ENCODE results near the gene NBPF3.
"Not testable (repeated sequence)": the region's sequence is repeated elsewhere in the genome, so short reads cannot be mapped to it uniquely, and the experiment has no call there.

Gene NBPF3, protein sequence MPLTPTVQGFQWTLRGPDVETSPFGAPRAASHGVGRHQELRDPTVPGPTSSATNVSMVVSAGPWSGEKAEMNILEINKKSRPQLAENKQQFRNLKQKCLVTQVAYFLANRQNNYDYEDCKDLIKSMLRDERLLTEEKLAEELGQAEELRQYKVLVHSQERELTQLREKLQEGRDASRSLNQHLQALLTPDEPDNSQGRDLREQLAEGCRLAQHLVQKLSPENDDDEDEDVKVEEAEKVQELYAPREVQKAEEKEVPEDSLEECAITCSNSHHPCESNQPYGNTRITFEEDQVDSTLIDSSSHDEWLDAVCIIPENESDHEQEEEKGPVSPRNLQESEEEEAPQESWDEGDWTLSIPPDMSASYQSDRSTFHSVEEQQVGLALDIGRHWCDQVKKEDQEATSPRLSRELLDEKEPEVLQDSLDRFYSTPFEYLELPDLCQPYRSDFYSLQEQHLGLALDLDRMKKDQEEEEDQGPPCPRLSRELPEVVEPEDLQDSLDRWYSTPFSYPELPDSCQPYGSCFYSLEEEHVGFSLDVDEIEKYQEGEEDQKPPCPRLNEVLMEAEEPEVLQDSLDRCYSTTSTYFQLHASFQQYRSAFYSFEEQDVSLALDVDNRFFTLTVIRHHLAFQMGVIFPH

DNA sequence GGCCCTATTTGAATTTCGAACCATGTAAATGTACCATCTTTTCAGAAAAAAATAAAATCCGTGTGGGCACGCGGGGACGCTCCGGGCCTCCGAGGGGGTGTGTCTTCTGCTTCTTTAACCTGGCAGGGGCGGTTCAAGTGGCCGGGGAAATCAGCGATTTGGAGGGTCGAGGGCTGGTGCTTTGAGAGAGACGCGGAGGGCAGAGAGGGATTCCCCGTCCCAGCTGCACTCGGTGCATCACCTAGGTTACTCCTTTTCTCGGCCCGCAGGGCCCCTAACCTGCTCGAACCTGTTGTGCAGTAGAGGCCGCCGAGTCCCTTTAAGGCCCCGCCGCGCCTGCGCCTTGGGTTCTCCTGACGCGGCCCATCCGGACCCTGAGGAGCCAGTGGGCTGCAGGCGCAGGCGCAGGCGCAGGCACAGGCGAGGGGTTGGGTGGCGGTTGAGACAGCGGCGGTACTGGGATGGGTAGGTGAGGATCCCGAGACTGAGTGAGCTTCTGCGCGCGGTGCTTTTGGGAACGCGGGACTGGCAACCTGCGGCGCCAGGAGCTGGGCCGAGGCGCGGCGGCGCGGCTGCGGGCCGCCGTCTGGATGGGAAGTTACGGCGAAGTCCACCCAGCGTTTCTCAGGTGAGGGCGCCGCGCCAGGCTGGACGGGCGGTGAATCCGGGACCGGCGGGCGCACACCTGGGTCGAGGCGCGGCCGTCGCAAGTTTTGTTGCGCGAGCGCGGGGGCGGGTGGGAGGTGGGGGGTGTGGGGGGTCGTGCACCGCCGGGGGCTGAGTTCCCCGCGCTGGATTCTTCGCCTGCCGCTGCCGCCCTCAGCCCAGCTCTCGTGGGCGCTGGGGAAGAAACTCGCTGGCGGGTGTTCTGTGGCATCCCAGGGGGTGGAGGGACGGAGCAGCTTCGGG lies at the start of gene NBPF3:
Gene NBPF3, plus strand, starts transcription at position 417 of the 909 bp plus-strand sequence. CDS start 4,950 bp downstream, outside the sequence.
- DNase-seq (ENCODE audit: low read depth): peak; percentile 64
- peak within 1 kb of the TSS; percentile 85 for H3K4me3 ChIP-seq (ENCODE audit: low read depth, low read length)

DNA sequence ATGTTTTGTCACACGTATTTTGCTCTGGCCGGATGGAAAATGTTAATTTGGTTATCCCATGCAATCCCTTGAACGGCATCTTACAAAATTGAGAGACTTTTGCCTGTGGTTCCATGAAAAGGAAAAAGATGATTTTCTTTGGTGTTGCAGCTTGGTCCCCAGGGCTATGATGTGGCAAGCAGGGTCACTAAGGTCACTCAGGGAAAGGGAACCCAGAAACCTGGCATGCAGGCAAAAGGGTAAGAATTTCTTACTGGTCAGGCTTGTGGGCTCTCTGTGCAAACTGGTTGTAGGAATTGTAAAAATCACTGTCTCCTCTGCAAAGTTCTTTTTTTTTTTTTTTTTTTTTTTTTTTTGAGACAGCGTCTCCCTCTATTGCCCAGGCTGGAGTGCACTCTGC lies 48.4 kb upstream of the NBPF3 start:
- DNase-seq (ENCODE audit: low read depth): no peak
- H3K4me3 ChIP-seq (ENCODE audit: low read depth, low read length): no peak overlapping the region

DNA sequence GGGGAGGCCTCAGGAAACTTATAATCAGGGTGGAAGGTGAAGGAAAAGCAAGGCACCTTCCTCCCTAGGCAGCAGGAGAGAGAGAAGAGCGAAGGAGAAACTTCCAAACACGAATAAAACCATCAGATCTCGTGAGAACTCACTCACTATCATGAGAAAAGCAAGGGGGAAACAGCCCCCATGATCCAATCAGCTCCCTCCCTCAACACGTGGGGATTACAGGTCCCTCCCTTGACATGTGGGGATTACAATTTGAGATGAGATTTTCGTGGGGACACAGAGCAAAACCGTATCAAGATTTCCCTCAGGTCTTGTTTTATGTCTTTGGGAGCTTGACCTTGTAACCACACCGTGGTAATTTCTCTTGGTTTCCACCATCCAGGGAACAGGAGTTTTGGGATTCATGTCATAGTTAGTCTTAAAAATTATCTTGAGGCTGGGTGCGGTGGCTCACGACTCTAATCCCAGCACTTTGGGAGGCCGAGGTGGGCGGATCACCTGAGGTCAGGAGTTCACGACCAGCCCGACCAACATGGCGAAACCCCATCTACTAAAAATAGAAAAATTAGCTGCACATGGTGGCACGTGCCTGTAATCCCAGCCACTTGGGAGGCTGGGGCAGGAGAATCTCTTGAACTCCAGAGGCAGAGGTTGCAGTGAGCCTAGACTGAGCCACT lies 47.2 kb upstream of the NBPF3 start:
- no peak overlapping the region for H3K4me3 ChIP-seq (ENCODE audit: low read depth, low read length)
- DNase-seq (ENCODE audit: low read depth): no peak

DNA sequence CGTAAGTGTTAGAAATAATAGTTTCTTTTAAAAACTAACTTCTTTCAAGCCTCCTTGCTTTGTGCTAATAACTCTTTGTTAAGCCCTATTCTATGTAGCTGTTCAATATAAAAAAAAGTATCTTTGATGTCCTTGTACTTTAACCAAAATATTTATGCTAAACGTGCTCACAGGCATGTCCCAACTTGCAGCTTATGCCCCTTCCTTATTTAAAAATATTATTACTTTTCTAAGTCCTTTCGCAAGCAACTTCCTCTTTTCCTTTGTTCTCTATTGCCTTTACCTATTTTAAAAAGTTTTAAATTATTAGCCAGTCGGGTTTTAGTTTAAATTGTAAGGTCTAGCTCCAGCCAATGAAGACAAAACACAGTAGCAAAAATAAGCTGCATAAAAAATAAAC lies 43.4 kb upstream of the NBPF3 start:
- no peak for DNase-seq (ENCODE audit: low read depth)

DNA sequence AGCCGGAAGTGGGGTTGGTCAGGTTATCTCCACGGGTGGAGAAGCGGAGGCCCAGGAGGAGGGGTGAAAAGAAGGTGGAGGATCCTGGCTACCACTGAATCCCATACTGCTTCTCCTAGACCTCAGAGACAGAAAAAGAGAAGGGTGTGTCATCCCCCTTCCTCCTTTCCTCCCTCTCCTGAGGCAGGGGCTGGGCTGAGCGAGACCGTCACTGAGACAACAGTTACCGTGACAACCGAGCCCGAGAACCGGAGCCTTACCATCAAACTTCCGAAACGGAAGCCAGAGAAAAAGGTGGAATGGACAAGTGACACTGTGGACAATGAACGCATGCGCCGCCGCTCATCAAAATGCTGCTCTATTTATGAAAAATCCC lies 42.1 kb upstream of the NBPF3 start:
- no peak overlapping the region for H3K4me3 ChIP-seq (ENCODE audit: low read depth, low read length)

More for the DNA sequence above, 43.4 kb upstream of the NBPF3 start:
- no peak overlapping the region for H3K4me3 ChIP-seq (ENCODE audit: low read depth, low read length)

DNA sequence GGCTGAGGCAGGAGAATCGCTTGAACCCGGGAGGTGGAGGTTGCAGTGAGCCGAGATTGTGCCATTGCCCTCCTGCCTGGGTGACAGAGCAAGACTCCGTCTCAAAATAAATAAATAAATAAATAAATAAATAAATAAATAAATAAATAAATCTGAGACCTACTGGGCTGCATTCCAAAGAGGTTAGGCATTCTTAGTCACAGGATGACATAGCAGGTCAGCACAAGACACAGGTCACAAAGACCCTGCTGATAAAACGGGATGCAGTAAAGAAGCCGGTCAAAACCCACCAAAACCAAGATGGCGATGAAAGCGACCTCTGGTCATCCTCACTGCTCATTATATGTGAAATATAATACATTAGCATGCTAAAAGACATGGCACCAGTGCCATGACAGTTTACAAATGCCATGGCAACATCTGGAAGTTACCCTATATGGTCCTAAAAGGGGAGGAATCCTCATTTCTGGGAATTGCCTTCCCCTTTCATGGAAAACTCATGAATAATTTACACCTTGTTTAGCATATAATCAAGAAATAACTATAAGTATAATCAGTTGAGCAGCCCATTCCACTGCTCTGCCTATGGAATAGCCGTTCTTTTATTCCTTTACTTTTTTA lies 38.1 kb upstream of the NBPF3 start:
- not testable (repeated sequence) for H3K4me3 ChIP-seq (ENCODE audit: low read depth, low read length); DNase-seq (ENCODE audit: low read depth)

More for the DNA sequence above, 42.1 kb upstream of the NBPF3 start:
- DNase-seq (ENCODE audit: low read depth): no peak

DNA sequence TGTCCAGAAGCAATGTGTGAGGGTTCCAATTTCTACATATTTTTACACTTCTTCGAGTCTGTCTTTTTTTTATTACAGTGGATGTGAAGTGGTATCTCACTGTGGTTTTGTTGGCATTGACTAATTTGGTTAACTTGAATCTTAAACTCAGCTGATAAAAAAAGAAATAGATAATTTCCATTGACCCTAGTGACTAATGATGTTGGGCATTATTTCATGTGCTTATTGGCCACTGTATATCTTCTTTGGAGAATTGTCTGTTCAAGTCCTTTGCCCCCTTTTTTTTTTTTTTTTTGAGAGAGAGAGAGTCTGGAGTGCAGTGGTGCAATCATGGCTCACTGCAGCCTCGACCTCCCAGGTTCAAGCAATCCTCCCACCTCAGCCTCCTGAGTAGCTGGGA lies 33.3 kb upstream of the NBPF3 start:
- no peak for DNase-seq (ENCODE audit: low read depth)
- no peak overlapping the region for H3K4me3 ChIP-seq (ENCODE audit: low read depth, low read length)

DNA sequence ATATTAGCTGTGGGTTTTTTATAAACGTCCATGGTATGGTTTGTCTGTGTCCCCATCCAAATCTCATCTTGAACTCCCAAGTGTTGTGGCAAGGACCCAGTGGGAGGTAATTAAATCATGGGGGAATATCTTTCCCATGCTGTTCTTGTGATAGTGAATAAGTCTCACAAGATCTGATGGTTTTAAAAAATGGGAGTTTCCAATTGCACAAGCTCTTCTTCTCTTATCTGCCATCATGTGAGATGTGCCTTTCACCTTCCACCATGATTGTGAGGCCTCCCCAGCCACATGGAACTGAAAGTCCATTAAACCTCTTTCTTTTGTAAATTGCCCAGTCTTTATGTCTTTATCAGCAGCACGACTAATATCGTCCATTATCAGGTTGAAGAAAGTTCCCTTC lies 30.0 kb upstream of the NBPF3 start:
- not testable (repeated sequence) for H3K4me3 ChIP-seq (ENCODE audit: low read depth, low read length); DNase-seq (ENCODE audit: low read depth)

DNA sequence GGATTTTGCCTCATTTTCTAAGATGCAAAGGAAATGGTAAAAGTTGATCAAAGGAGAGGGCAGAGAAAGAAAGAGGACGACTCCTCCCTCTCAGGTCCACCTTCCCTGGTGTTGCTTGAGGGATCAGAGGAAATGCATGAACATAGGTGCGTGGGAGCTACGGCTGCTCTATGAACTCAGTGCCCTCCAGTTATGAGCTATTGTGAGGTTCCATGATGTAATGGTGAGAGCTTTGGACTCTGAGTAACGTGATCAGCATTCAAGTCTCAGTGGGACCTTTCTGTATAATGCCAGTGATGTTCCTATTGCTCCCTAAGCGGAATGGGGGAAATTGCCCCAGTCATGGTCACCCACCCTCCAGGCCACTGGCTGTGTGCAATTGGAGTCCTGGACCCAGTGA lies 25.9 kb upstream of the NBPF3 start:
- DNase-seq (ENCODE audit: low read depth): no peak
- H3K4me3 ChIP-seq (ENCODE audit: low read depth, low read length): no peak overlapping the region

DNA sequence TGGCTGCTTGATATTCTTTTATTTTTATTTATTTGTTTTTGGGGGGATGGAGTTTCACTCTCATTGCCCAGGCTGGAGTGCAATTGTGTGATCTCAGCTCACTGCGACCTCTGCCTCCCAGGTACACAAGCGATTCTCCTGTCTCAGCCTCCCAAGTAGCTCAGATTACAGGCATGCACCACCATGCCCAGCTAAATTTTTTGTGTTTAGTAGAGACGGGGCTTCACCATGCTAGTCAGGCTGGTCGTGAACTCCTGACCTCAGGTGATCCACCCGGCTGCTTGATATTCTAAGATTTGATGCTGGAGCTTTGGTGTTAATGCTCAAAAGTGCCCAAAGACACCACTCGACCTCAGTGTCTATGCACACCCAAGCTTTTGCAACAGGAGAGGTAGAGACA lies 19.6 kb upstream of the NBPF3 start:
- not testable (repeated sequence) for DNase-seq (ENCODE audit: low read depth); H3K4me3 ChIP-seq (ENCODE audit: low read depth, low read length)

DNA sequence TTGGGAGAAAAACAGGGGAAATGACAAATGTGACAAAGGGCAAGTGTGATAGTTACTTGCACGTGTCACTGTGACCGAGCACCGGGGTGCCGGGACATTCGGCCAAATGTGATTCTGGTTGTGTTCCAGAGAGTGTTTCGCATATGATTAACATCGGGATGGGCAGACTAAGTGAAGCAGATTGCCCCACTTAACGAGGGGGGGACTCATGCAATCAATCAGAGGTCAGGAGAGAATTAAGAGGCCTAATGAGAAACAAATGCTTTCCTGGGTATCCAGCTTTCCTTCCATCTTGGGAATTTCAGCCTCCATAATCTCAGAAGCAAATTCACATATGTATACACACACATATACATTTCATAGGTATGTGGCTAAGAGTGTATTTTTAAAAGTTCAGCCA lies 18.6 kb upstream of the NBPF3 start:
- H3K4me3 ChIP-seq (ENCODE audit: low read depth, low read length); DNase-seq (ENCODE audit: low read depth): not testable (repeated sequence)

DNA sequence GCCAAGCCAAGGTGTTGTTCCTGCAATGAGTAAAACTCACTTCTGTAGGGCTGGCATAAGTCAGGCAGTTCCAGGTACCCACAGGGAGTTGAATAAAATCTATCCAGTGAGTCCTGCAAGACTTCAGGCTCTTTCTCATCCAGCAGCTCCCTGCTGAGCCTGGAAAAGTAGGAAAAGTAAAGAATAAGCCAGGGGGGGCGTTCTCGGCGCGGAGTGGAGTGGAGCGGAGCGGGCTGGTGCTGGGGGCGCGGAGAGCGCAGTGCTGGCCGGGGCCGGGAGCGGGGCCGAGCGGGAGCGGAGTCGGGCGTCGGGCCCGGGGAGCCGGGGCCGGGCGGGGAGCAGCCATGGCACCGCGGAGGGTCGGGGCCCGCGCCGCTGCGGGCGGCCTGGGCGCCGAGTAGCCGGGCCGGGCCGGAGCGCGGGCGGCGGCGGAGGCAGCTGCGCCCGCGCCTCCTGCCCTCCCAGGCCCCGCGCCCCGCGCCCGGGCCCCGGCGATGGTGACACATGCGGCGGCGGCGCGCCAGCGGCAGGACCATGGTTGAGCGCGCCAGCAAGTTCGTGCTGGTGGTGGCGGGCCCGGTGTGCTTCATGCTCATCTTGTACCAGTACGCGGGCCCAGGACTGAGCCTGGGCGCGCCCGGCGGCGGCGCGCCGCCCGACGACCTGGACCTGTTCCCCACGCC lies 12.0 kb upstream of the NBPF3 start:
- DNase-seq (ENCODE audit: low read depth): not testable (repeated sequence)
- peak overlapping the region; percentile 30 for H3K4me3 ChIP-seq (ENCODE audit: low read depth, low read length)

DNA sequence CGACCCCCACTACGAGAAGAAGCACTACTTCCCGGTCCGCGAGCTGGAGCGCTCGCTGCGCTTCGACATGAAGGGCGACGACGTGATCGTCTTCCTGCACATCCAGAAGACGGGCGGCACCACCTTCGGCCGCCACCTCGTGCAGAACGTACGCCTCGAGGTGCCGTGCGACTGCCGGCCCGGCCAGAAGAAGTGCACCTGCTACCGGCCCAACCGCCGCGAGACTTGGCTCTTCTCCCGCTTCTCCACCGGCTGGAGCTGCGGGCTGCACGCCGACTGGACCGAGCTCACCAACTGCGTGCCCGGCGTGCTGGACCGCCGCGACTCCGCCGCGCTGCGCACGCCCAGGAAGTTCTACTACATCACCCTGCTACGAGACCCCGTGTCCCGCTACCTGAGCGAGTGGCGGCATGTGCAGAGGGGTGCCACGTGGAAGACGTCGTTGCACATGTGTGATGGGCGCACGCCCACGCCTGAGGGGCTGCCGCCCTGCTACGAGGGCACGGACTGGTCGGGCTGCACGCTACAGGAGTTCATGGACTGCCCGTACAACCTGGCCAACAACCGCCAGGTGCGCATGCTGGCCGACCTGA lies 11.4 kb upstream of the NBPF3 start:
- peak overlapping the region; percentile 30 for H3K4me3 ChIP-seq (ENCODE audit: low read depth, low read length)
- not testable (repeated sequence) for DNase-seq (ENCODE audit: low read depth)

DNA sequence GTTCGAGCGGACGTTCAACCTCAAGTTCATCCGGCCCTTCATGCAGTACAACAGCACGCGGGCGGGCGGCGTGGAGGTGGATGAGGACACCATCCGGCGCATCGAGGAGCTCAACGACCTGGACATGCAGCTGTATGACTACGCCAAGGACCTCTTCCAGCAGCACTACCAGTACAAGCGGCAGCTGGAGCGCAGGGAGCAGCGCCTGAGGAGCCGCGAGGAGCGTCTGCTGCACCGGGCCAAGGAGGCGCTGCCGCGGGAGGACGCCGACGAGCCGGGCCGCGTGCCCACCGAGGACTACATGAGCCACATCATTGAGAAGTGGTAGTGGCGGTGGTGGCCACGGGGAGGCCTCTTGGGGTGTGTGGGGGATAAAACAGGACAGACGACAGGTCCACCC lies 10.7 kb upstream of the NBPF3 start:
- H3K4me3 ChIP-seq (ENCODE audit: low read depth, low read length); DNase-seq (ENCODE audit: low read depth): not testable (repeated sequence)

DNA sequence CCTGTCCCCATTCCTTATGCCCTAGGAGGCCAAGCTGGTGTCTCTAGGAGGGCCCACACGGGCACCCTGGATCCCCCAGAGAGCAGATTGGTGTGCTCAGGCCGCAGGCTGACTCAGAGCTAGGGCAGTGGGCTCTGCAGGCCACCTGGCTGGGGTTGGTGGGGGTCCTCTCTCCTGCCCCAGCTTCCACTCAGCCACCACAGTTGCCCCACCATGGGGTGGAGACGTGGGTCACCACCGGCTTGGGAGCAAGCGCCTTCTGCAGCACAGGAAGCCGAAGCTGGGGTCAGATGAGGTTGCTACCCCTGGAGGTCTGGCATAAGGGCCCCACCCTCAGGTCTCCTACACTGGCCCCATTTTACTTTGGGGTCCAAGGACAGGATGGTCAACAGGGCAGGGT lies 9.1 kb upstream of the NBPF3 start:
- DNase-seq (ENCODE audit: low read depth); H3K4me3 ChIP-seq (ENCODE audit: low read depth, low read length): not testable (repeated sequence)

DNA sequence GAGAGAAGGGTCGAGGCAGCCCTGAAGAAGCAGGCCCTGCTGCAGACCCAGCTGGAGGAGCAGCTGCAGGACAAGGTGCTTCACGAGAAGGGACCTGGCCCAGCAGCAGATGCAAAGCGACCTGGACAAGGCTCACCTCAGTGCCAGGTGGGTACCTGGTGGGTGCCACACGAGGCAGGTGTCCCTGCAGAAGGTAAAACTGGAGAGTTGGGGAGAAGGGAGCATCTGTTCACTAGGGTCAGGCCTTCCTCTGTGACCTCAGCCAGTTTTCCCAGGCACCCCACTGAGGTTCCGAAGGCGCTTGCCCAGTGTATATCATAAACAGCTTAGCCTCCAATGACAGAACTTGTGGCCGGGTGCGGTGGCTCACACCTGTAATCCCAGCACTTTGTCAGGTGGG lies 5.5 kb upstream of the NBPF3 start:
- no peak overlapping the region for H3K4me3 ChIP-seq (ENCODE audit: low read depth, low read length)
- DNase-seq (ENCODE audit: low read depth): no peak

DNA sequence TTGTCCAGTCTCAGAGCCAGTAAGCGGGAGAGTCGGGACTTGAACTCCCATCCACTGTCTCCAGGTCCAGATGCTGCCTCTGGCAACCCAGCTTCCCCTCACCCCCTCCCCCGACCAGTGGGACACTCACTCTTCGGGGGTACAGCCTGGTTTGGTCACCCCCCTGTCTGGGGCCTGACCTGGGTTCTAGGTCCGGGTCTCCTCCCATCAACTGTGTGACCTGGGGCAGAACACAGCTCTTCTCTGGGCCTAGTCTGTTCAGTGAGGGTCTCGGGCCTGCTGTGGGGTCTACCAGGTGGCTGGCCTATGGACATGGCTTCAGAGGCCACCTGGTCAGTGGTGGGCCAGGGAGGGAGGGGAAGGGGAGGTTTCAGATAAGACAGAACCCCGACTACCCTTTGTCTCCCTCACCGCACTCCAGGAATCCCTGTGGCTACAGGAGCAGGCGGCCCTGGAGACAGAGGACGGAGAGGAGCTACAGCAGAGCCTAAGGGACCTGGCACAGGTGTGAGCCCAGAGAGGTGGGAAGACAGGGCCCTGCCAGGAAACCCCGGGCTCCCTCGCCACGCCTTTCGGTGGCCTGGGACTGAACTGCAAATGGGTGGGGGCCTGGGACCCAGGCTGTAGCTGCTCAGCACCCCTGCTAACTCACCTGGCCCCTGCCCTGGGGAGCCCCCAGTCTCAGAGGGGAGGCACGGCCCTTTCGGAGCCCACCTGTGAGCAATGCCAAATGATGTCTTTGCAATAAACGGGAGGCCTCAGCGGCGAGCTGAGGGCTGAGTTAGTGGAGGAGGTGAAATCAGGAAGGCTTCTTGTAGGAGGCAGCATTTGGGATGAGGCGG lies 4.1 kb upstream of the NBPF3 start:
- H3K4me3 ChIP-seq (ENCODE audit: low read depth, low read length): no peak overlapping the region
- no peak for DNase-seq (ENCODE audit: low read depth)

Measured in skeletal muscle cell (primary cell).